Transverse colon (tissue), 4 donors: ENCODE measurements around the gene SP5. TPM values are rescaled to one million over a fixed set of nuclear protein-coding genes. Genes with fewer than 3 reads are reported as not detected.

Experiments
- DNase-seq: peaks from one replicate; pipeline ENCODE4 v3.0.0-alpha.2; 2019
- H3K27ac ChIP-seq, 4 donors: fragments of 200-600 bp; sonication (generic); 2 replicates each; pipeline ENCODE4 v1.5.1; 2016 to 2018; ENCODE audit warnings: inconsistent platforms in 4 of 4
- H3K27me3 ChIP-seq: fragments of 200-600 bp; sonication (generic); 2 replicates; pipeline ENCODE4 v1.5.1; 2017; ENCODE audit warnings: inconsistent platforms
- H3K36me3 ChIP-seq, 4 donors: fragments of 200-600 bp; sonication (generic); 2 replicates each; pipeline ENCODE4 v1.5.1; 2017 to 2019; ENCODE audit warnings: inconsistent platforms in 4 of 4
- H3K4me1 ChIP-seq, 4 donors: fragments of 200-600 bp; sonication (generic); 2 replicates each; pipeline ENCODE4 v1.5.1; 2017 to 2020; ENCODE audit warnings: inconsistent platforms in 4 of 4
- H3K4me3 ChIP-seq, 4 donors: fragments of 200-600 bp; sonication (generic); 1 replicate in 1 of 4; 2 replicates in 3 of 4; pipeline versions ENCODE4 v1.5.1 to v1.6.1; 2017 to 2019; ENCODE audit warnings: inconsistent platforms in 4 of 4
- H3K9me3 ChIP-seq, 2 donors: fragments of 200-600 bp; sonication (generic); 2 replicates each; pipeline ENCODE4 v1.5.1; 2017 to 2019; ENCODE audit warnings: inconsistent platforms in 2 of 2
- CTCF ChIP-seq, 5 experiments: fragments of 200-600 bp in 3 of 5; fragments of 450-650 bp in 2 of 5; sonication (generic) in 3 of 5; IDR thresholded peaks; 1 replicate in 2 of 5; 2 replicates in 3 of 5; pipeline ENCODE4 v1.5.1; 2016 to 2017; ENCODE audit warnings: antibody characterized with exemption in 5 of 5, inconsistent platforms in 3 of 5, mild to moderate bottlenecking in 2 of 5, moderate library complexity in 1 of 5
- EP300 ChIP-seq: sonication (generic); formaldehyde crosslinking; IDR thresholded peaks from one replicate; pipeline ENCODE4 v1.6.1; 2017; ENCODE audit warnings: antibody characterized with exemption, low read depth
- POLR2A ChIP-seq: fragments of 450-650 bp; IDR thresholded peaks from one replicate; pipeline ENCODE4 v1.6.1; 2016; ENCODE audit warnings: antibody characterized with exemption, mild to moderate bottlenecking, moderate library complexity
- POLR2AphosphoS5 ChIP-seq, 3 donors: sonication (generic); formaldehyde crosslinking; IDR thresholded peaks; one replicate each; pipeline ENCODE4 v1.6.1; 2016; ENCODE audit warnings: antibody characterized with exemption in 3 of 3
- WGBS, 2 donors: methylation state at CpG; one replicate each; pipeline ENCODE4 v1.1.5; 2018; ENCODE audit warnings: low coverage in 1 of 2; 5-methylcytosine and 5-hydroxymethylcytosine counted together
- in situ Hi-C, 4 donors: fragments of 200-750 bp; cut with MboI; loops; one replicate each; pipeline versions ENCODE4 v1.15.0 to v1.15.1; 2017; ENCODE audit warnings: low sequenced_read_pairs in 3 of 4, low pct_ligation_motif_present in 1 of 4, low pct_unique_long_range_greater_than_20kb in 1 of 4
- intact Hi-C: fragments of 100-400 bp; cut with DNase I; formaldehyde crosslinking; loops from one replicate; pipeline ENCODE4 v1.15.1; 2023; ENCODE audit warnings: low total_unique reads
- total RNA-seq, 4 donors: library from RNA; depleted of rRNA; stranded (reverse); fragments of >200 nt; gene quantifications; one replicate each; pipeline ENCODE4 v1.1.0, GENCODE V29; 2016

SP5 gene
- total RNA-seq, 4 donors from 2014 or later, result 0.41 to 2.2 TPM; not detected in 2

DNA sequence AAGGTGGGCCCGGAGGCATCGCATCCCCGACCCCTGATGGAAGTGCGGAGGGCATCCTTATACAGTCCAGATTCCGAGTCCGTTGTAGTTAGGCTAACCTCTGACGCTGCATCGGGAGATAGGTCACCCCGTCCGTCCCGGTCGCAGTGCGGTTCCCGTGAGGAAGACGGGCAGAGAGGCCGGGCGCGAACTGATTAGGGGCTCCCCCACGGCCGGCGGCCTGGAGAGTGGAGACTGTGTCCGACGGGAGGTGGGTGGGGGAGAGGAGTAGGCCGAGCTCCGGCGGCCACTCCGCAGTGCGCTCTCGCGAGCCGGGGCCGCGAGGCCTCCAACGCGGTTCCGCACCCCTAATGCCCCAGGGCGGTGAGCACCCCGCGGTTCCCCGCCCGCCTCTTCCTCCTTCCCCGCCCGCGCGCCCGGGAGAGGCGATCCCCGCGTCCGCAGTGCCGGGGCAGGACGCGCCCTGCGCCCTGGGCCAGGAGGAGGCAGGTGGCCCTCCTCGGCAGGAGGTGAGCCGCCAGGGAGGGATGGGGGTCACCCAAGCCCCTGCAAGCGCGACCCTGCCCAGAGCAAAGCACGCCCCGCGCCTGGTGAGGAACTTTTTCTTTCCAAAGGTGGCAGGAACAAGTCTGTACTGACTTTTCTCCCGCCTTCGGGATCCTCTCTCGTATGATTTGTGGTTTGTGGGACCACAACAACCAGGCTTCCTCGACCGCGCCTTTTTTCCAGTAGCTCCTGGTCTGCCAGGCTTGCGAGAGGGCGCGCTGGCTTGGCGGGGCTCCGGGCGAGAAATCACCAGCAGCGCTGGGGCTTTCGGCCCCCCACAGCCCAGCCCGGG lies 1.4 kb upstream of the SP5 start:
- Histone ChIP-seq H3K27me3 (peaks cover 98% of the 10 kb centered on the region), H3K9me3 (no peaks in the 10 kb centered on the region), H3K4me1 (peaks cover 7 to 49% (median 33%) of the 10 kb centered on the region in 4 donors), H3K4me3 (peak overlapping the region; percentile 30 to 62 (median 38)), H3K27ac (peak overlapping the region; percentile 39 to 59 (median 52)), H3K36me3 (no peaks in the 10 kb centered on the region)
- intact Hi-C loops (loop anchor here (10.0 kb wide), 1 partner anchor 209 kb away; no protein-coding TSS in a partner anchor), in situ Hi-C loops (loop anchor here in 2 of 4 donors (25.0 kb wide), 2 partner anchors 99 to 301 kb away; partner anchors contain the start of gene GAD1 (in 1 of the 2))
- DNase-seq, result peak; percentile 11
- 17% methylated on average over 45 of the region's 76 CpGs; no CpG with 5 or more reads in 1 of the 2 donors for WGBS, 2 donors
- TF ChIP-seq POLR2A (no peak), POLR2AphosphoS5 (IDR thresholded peaks at IDR 0.05) (no peak), EP300 (no peak), CTCF (IDR thresholded peaks at IDR 0.05) (no peak)

GRCh38 chr2:170714381-170715061 lies 616 bp upstream of the SP5 start:
- Histone ChIP-seq H3K4me1 (peaks cover 7 to 49% (median 33%) of the 10 kb centered on the region in 4 donors), H3K27ac (peak overlapping the region; percentile 49 to 72 (median 58)), H3K4me3 (peak overlapping the region; percentile 36 to 62 (median 42)), H3K27me3 (peaks cover 98% of the 10 kb centered on the region), H3K36me3 (no peaks in the 10 kb centered on the region), H3K9me3 (no peaks in the 10 kb centered on the region)
- intact Hi-C loops, result loop anchor here (10.0 kb wide), 1 partner anchor 210 kb away; no protein-coding TSS in a partner anchor
- WGBS, 2 donors, result 5% methylated on average over 26 of the region's 59 CpGs; no CpG with 5 or more reads in 1 of the 2 donors
- TF ChIP-seq POLR2AphosphoS5 (IDR thresholded peaks at IDR 0.05) (peak in 1 of 3 donors; percentile 8), CTCF (IDR thresholded peaks at IDR 0.05) (no peak)
- in situ Hi-C loops, result loop anchor here in 2 of 4 donors (25.0 kb wide), 2 partner anchors 98 to 302 kb away; partner anchors contain the start of gene GAD1 (in 1 of the 2)
- DNase-seq, result peak; percentile 49

- H3K36me3 ChIP-seq, result no peaks in the 10 kb centered on the region
- intact Hi-C loops (loop anchor here (10.0 kb wide), 1 partner anchor 211 kb away; no protein-coding TSS in a partner anchor), in situ Hi-C loops (loop anchor here in 2 of 4 donors (25.0 kb wide), 2 partner anchors 96 to 304 kb away; partner anchors contain the start of gene GAD1 (in 1 of the 2))
- peak overlapping the region; percentile 49 to 72 (median 58) for H3K27ac ChIP-seq
- peak overlapping the region in 3 of 4 donors; percentile 36 to 62 (median 41) for H3K4me3 ChIP-seq
- H3K4me1 ChIP-seq, result peaks cover 7 to 49% (median 33%) of the 10 kb centered on the region in 4 donors
- DNase-seq, result peak; percentile 13
- peaks cover 96% of the 10 kb centered on the region for H3K27me3 ChIP-seq
- WGBS, 2 donors, result 27% methylated on average over 70 of the region's 95 CpGs; no CpG with 5 or more reads in 1 of the 2 donors
- TF ChIP-seq CTCF (IDR thresholded peaks at IDR 0.05), result no peak
- no peaks in the 10 kb centered on the region for H3K9me3 ChIP-seq
Observed at GRCh38 chr2:170715932-170716777, 1.0 kb downstream of the SP5 start.
